HG03565 (cell line): ENCODE results near the gene NBPF11.
"Not testable (repeated sequence)": the region's sequence is repeated elsewhere in the genome, so short reads cannot be mapped to it uniquely, and the experiment has no call there.

Experiments
- ATAC-seq: cut with Tn5 transposase; IDR thresholded peaks from one replicate; pipeline ENCODE4 v1.9.1; 2021; ENCODE audit warnings: mild to moderate bottlenecking, moderate library complexity; ENCODE audit not compliant: unreplicated experiment

The NBPF11 gene, protein sequence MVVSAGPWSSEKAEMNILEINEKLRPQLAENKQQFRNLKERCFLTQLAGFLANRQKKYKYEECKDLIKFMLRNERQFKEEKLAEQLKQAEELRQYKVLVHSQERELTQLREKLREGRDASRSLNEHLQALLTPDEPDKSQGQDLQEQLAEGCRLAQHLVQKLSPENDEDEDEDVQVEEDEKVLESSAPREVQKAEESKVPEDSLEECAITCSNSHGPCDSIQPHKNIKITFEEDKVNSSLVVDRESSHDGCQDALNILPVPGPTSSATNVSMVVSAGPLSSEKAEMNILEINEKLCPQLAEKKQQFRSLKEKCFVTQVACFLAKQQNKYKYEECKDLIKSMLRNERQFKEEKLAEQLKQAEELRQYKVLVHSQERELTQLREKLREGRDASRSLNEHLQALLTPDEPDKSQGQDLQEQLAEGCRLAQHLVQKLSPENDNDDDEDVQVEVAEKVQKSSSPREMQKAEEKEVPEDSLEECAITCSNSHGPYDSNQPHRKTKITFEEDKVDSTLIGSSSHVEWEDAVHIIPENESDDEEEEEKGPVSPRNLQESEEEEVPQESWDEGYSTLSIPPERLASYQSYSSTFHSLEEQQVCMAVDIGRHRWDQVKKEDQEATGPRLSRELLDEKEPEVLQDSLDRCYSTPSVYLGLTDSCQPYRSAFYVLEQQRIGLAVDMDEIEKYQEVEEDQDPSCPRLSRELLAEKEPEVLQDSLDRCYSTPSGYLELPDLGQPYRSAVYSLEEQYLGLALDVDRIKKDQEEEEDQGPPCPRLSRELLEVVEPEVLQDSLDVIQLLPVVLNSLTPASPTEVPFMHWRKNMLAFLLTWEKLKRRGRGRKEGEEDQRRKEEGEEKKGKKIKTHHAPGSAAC

GRCh38 chr1:148151911-148152656 is at the start of gene NBPF11:
Gene NBPF11 (minus strand): TSS chr1:148152281. CDS start chr1:148127003, 25,278 bp downstream.
- peak; percentile 72 for ATAC-seq

- not testable (repeated sequence) for ATAC-seq
These were observed 45.3 kb upstream of the NBPF11 start for GRCh38 chr1:148197396-148197795.

GRCh38 chr1:148196949-148197348 is 44.9 kb upstream of the NBPF11 start:
- peak; percentile 64 for ATAC-seq

DNA sequence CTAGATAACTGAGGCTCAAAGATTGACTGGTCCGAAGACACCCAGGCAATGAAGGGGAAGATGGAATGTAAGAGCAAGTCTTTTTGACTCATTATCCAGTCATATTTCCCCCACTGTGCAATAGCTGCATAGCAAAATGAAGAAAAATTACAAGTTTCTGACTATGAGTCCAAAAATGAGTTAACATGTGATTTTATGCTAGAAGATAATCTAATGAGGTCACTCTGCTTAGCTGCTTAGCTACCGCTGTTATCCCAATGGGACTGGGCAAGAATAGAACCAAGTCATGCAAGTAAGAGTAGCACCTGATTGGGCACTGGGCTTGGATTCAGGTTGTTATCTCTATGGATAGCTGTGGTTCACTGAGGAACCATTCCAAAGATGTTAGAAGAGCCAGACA is 43.0 kb upstream of the NBPF11 start:
- ATAC-seq, result not testable (repeated sequence)

DNA sequence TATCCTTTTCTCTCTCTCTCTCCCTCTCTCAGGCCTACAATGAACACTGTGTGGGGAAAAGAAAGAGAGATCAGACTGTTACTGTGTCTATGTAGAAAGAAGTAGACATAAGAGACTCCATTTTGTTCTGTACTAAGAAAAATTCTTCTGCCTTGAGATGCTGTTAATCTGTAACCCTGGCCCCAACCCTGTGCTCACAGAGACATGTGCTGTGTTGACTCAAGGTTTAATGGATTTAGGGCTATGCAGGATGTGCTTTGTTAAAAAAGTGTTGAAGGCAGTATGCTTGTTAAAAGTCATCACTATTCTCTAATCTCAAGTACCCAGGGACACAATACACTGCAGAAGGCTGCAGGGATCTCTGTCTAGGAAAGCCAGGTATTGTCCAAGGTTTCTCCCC is 36.7 kb upstream of the NBPF11 start:
- not testable (repeated sequence) for ATAC-seq

DNA sequence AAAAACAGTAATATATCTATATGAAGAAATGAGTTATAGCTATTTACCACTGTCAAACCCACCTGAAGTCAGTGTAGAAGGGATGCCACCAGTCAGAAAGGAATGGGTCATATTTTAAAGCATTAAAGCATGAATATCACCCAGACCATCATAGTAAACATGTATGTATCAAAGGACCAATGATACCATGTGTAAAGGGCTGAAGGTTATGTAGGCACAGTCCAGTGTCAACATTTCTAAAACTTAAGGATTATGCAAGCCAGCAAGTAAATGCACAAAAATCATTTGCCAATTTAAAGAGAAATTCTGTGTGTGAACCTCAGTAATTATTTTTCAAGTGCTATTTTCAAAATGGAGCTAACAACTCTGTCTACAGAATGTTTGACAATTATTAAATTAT is 26.6 kb upstream of the NBPF11 start:
- not testable (repeated sequence) for ATAC-seq

DNA sequence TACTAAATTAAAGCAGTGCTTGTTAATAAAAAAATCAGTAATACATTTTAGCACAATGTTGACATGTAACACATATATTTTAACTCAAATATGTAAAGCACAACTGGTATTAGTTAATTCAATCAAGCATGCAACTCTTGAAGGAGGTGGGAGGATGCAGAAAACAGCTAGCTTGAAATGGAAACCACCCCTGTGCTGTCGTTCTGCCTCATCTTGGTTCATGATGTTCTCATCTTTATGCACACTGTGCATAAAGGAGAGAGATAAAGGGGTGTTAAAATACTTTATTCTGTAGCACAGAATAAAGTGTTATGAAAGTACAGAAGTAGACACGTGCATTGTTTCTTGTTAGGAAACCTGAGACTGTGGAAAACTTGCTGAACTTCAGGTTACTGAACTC is 23.3 kb upstream of the NBPF11 start:
- ATAC-seq, result not testable (repeated sequence)

- ATAC-seq, result not testable (repeated sequence)
These were observed 19.9 kb upstream of the NBPF11 start for GRCh38 chr1:148171995-148172394.

DNA sequence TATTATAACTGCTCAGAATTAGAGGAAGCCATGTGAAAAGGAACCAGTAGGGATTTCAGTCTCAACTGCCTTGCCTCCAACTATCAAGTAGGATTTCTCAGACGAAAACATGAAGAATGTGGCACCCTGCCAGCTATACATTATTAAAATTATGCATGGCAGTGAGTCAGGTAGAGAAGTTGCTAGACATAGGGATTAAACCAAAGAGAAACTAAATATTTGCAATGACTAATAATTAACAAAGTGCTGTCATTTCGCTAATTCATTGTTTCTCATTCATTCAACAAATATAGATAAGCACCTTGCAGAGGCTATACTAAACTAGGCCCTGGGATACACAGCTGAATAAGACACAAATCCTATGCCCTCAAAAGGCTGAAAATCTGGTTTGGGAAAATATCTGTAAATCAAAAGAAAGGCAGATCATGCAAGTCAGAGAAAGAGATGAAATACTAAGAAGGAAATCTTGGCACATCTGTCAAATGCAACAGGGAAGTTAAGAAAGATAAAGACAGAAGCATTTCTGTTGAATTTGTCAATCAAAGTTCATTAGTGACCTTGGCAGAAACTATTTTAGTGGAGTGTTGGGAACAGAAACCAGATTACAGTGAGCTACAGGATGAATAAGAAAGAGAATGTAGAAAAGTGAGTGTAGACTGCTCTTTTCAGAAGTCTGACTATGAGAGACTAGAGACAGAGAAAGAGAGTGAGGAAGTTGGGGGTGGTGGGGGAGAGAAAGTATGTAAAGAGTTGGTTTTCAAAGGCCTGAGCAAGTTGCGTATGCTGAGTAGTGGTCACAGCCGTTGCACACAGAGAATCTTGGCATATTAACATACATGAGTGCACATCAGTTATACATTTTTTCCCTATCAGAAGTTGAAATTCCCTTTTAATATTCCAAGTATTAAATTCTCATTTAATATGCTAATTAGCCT is 14.7 kb upstream of the NBPF11 start:
- no peak for ATAC-seq

DNA sequence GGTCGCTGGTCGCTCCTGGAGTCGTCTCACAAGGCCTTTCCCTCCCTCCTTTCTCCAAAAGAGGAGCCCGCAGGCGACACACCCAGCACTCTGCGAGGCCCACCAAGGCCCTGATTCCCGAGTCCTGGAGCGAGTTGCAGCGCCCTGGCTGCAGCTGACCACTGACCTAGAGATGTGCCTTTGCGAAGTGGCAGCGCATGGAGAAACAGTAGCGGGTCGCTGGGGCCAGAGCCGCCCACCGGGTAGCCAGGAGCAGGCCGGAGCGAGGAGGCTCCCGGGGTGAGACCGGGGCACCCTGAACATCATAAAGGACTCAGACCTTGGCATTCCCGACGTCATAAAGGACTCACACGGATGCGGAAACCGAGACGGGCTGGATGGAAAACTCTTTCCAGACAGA is 10.3 kb upstream of the NBPF11 start:
- ATAC-seq, result no peak

DNA sequence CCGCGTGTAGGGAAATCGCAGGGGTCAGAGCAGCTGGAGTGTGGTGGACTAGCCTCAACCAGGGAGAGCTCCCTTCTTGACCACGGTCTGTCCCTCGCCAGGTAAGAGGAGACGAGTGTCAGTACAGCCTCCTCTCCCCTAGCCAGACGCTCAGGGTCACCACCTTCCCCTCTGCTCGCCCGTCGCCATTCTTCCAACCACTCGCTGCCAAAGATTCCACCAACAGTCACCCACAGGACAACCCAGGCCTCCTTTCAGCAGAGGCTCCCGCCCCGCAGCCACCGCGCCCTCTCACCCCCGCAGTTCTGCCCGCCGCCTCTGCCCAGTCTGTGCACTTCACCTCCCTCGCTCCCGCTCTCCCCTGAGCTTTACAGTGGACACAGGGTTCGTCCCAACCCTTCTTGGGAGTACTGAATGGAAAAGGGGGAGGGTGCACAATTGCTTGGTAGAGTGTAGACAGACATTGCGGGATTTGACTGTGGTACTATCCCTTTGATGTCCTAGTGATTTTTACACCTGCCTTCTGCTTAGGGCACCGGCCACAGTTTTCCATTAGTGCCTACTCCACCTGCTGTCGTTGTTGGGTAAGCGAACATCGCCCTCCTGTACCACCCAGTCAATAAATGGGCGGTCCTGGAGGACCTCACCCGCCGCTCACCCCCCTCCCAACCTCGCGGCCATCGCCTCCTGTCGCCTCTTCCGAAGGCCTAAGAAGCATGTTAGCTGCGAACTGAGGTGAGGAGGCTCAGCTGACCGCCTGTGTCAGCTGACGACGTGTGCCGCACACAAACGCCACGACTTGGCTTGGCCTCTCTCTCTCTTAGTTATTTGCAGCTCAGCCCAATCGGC is 9.2 kb upstream of the NBPF11 start:
- ATAC-seq, result no peak

- ATAC-seq, result no peak
These were observed 8.4 kb upstream of the NBPF11 start for GRCh38 chr1:148160343-148161052.

GRCh38 chr1:148160048-148160342 is 7.9 kb upstream of the NBPF11 start:
- no peak for ATAC-seq

GRCh38 chr1:148158341-148159003 is 6.4 kb upstream of the NBPF11 start:
- ATAC-seq, result no peak

- ATAC-seq, result not testable (repeated sequence)
These were observed 5.7 kb upstream of the NBPF11 start for GRCh38 chr1:148157803-148158202.

- ATAC-seq, result peak; percentile 29
These were observed 3.6 kb upstream of the NBPF11 start for GRCh38 chr1:148155494-148156275.

DNA sequence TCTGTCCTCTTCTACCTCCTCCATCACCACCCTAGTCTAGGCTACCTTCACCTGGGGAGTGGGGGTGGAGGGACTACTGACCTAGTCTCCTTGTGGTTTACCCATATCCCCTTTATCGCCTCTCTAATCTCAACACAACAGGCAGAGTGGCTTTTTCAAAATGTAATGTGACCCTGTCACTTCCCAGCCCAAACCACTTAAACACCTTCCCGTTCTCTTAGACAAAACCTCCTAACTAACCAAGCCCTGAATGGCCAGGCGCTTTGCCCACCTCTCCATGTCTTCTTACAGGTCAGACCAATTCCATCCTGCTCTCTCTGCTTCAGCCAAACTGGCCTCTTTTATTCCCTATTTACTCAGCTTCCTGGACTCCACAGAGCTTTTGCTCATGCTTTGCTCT is 714 bp upstream of the NBPF11 start:
- not testable (repeated sequence) for ATAC-seq
